ENCODE data around the gene CEACAM18.
A peak's percentile ranks its signal among the peaks of the same experiment; 100 is the strongest.

The CEACAM18 gene

GRCh38 chr19:51472607-51473006 is 5.7 kb upstream of the CEACAM18 start:
- Histone ChIP-seq H3K27ac (ENCODE audit: low read depth, low read length, poor library complexity, severe bottlenecking) (no peak overlapping the region), H2AFZ (ENCODE audit: low read length) (no peak overlapping the region), H3F3A (ENCODE audit: insufficient read depth, low read length) (no peaks in the 10 kb centered on the region), H3K79me2 (ENCODE audit: insufficient read depth, low read length) (no peaks in the 10 kb centered on the region), H4K20me1 (ENCODE audit: insufficient read depth, low read length) (no peaks in the 10 kb centered on the region), H3K36me3 (ENCODE audit: insufficient read depth, low read length) (no peaks in the 10 kb centered on the region), H3K4me3 (ENCODE audit: low read depth, low read length, poor library complexity, severe bottlenecking) (no peak overlapping the region), H3K9me2 (ENCODE audit: low read depth, low read length) (no peaks in the 10 kb centered on the region), H3K4me1 (ENCODE audit: insufficient read depth, low read length, severe bottlenecking) (no peaks in the 10 kb centered on the region), H3K9ac (ENCODE audit: low read length) (no peak overlapping the region), H3K27me3 (ENCODE audit: insufficient read depth, low read length) (peaks cover 4% of the 10 kb centered on the region; the same call in 1 of the 2 replicates), H3K9me3 (ENCODE audit: low read length) (no peaks in the 10 kb centered on the region), H3K4me2 (ENCODE audit: low read length) (no peak overlapping the region)
- no peak for TF ChIP-seq EZH2 (IDR thresholded peaks at IDR 0.05; ENCODE audit: borderline replicate concordance, low read length)
- TF ChIP-seq, protein P1, sequence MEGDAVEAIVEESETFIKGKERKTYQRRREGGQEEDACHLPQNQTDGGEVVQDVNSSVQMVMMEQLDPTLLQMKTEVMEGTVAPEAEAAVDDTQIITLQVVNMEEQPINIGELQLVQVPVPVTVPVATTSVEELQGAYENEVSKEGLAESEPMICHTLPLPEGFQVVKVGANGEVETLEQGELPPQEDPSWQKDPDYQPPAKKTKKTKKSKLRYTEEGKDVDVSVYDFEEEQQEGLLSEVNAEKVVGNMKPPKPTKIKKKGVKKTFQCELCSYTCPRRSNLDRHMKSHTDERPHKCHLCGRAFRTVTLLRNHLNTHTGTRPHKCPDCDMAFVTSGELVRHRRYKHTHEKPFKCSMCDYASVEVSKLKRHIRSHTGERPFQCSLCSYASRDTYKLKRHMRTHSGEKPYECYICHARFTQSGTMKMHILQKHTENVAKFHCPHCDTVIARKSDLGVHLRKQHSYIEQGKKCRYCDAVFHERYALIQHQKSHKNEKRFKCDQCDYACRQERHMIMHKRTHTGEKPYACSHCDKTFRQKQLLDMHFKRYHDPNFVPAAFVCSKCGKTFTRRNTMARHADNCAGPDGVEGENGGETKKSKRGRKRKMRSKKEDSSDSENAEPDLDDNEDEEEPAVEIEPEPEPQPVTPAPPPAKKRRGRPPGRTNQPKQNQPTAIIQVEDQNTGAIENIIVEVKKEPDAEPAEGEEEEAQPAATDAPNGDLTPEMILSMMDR (IDR thresholded peaks at IDR 0.05; ENCODE audit: low read length) = no peak

- TF ChIP-seq, protein P1 (IDR thresholded peaks at IDR 0.05; ENCODE audit: low read length) = peak; percentile 85
- no peak for TF ChIP-seq EZH2 (IDR thresholded peaks at IDR 0.05; ENCODE audit: borderline replicate concordance, low read length)
Observed at GRCh38 chr19:51473009-51473707, 5.2 kb upstream of the CEACAM18 start.

GRCh38 chr19:51476164-51476563 is 2.2 kb upstream of the CEACAM18 start:
- no peak overlapping the region for H3K4me3 ChIP-seq (ENCODE audit: low read depth, low read length, poor library complexity, severe bottlenecking)
- no peaks in the 10 kb centered on the region for H3K79me2 ChIP-seq (ENCODE audit: insufficient read depth, low read length)
- no peak overlapping the region for H3K27ac ChIP-seq (ENCODE audit: low read depth, low read length, poor library complexity, severe bottlenecking)
- no peak for TF ChIP-seq EZH2 (IDR thresholded peaks at IDR 0.05; ENCODE audit: borderline replicate concordance, low read length)
- TF ChIP-seq, protein P1 (IDR thresholded peaks at IDR 0.05; ENCODE audit: low read length) = no peak
- no peak overlapping the region for H3K9ac ChIP-seq (ENCODE audit: low read length)
- no peak overlapping the region for H3K4me2 ChIP-seq (ENCODE audit: low read length)
- H3K9me3 ChIP-seq (ENCODE audit: low read length) = no peaks in the 10 kb centered on the region
- H3K9me2 ChIP-seq (ENCODE audit: low read depth, low read length) = no peaks in the 10 kb centered on the region
- peaks cover 4% of the 10 kb centered on the region; the same call in 1 of the 2 replicates for H3K27me3 ChIP-seq (ENCODE audit: insufficient read depth, low read length)
- H3K4me1 ChIP-seq (ENCODE audit: insufficient read depth, low read length, severe bottlenecking) = no peaks in the 10 kb centered on the region
- H3K36me3 ChIP-seq (ENCODE audit: insufficient read depth, low read length) = no peaks in the 10 kb centered on the region
- H2AFZ ChIP-seq (ENCODE audit: low read length) = no peak overlapping the region
- no peaks in the 10 kb centered on the region for H4K20me1 ChIP-seq (ENCODE audit: insufficient read depth, low read length)
- no peaks in the 10 kb centered on the region for H3F3A ChIP-seq (ENCODE audit: insufficient read depth, low read length)

More at GRCh38 chr19:51473009-51473707, 5.2 kb upstream of the CEACAM18 start:
- Histone ChIP-seq H2AFZ (ENCODE audit: low read length) (no peak overlapping the region), H3K27ac (ENCODE audit: low read depth, low read length, poor library complexity, severe bottlenecking) (no peak overlapping the region), H3K36me3 (ENCODE audit: insufficient read depth, low read length) (no peaks in the 10 kb centered on the region), H3K9me3 (ENCODE audit: low read length) (no peaks in the 10 kb centered on the region), H3K4me1 (ENCODE audit: insufficient read depth, low read length, severe bottlenecking) (no peaks in the 10 kb centered on the region), H3K9me2 (ENCODE audit: low read depth, low read length) (no peaks in the 10 kb centered on the region), H4K20me1 (ENCODE audit: insufficient read depth, low read length) (no peaks in the 10 kb centered on the region), H3K4me2 (ENCODE audit: low read length) (no peak overlapping the region), H3F3A (ENCODE audit: insufficient read depth, low read length) (no peaks in the 10 kb centered on the region), H3K27me3 (ENCODE audit: insufficient read depth, low read length) (peaks cover 4% of the 10 kb centered on the region; the same call in 1 of the 2 replicates), H3K79me2 (ENCODE audit: insufficient read depth, low read length) (no peaks in the 10 kb centered on the region), H3K4me3 (ENCODE audit: low read depth, low read length, poor library complexity, severe bottlenecking) (no peak overlapping the region), H3K9ac (ENCODE audit: low read length) (no peak overlapping the region)
